Left renal cortex interstitium (tissue), 4 donors: ENCODE results near the gene GATC. TPM values are rescaled to one million over a fixed set of nuclear protein-coding genes. Genes with fewer than 3 reads are reported as not detected.
A peak's percentile ranks its signal among the peaks of the same experiment; 100 is the strongest.
"Not testable (repeated sequence)": the region's sequence is repeated elsewhere in the genome, so short reads cannot be mapped to it uniquely, and the experiment has no call there.

Experiments
- DNase-seq, 4 donors: peaks; one replicate each; pipeline ENCODE4 v3.0.0-alpha.2; 2013; ENCODE audit warnings: low read depth in 4 of 4, low spot score in 2 of 4, missing footprints in 1 of 4
- polyA plus RNA-seq, 4 donors: library from polyadenylated mRNA; unstranded; fragments of 120-200 nt; gene quantifications; one replicate each; pipeline ENCODE4 v1.2.1, GENCODE V29; 2013; ENCODE audit not compliant: insufficient read length in 4 of 4

Gene GATC
- polyA plus RNA-seq, 4 donors = 30.5 to 36.9 (median 33.6) TPM

DNA sequence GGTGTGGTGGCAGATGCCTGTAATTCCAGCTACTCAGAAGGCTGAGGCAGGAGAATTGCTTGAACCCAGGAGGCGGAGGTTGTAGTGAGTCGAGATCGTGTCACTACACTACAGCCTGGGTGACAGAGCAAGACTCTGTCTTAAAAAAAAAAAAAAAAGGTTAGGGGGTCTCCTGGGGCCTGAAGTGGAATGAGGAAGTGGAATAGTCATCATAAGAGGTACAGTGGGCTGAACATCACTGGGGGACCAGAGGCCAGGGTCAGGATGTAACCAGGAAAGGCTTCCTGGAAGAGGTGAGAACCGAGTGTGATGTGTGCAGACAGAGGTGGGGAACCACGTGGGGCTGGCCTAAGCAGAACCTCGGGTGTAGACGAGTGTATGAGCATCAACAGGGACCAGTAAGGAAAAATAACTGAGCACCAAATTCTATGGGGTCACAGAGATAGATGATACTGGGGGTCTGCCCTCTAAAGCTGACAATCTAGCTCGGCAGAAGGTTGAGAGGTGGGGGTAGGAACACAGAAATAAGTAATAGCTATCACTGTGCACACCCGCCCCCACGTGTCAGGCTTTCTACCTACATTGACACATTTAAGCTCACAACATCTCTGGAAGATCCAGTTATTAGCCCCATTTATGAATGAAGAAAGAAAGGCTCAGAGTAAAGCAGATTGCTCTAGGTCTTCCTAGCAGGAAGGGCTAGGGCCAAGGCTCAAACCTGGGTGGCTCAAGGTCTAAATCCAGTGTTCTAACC is 13.3 kb upstream of the GATC start:
- DNase-seq = no peak

DNA sequence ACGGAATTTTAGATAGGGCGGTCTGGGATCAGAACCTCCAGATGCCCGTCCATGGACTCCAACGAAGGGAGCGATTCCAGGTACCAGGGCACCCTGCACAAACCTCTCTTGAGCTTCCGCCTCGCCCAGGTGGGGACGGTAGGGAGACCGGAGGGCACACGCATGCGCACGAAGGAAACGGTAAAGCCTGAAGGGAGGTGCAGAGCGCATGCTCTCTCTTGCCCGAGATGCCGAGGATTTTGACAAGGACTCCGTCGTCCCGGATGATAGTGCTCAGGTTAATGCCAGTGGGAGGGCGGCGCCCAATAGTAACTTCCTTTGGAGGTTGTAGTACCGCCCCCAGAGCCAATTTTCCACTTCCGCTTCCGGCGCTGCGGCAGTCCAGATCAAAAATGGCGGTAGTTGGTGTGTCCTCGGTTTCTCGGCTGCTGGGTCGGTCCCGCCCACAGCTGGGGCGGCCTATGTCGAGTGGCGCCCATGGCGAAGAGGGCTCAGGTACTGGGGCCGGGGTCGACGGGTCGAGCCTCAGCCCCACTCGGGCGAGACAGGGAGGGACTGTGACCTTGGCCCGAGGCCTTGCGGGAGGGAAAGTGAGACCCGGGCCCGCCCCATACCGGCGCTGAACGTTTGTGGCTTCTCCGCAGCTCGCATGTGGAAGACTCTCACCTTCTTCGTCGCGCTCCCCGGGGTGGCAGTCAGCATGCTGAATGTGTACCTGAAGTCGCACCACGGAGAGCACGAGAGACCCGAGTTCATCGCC is 8.3 kb upstream of the GATC start, which contains the start of gene COX6A1:
Gene COX6A1 (plus strand): TSS at position 379 of the 760 bp plus-strand sequence. CDS start 14 bp downstream, at position 393.
- peak; percentile 69 to 92 (median 88) for DNase-seq

DNA sequence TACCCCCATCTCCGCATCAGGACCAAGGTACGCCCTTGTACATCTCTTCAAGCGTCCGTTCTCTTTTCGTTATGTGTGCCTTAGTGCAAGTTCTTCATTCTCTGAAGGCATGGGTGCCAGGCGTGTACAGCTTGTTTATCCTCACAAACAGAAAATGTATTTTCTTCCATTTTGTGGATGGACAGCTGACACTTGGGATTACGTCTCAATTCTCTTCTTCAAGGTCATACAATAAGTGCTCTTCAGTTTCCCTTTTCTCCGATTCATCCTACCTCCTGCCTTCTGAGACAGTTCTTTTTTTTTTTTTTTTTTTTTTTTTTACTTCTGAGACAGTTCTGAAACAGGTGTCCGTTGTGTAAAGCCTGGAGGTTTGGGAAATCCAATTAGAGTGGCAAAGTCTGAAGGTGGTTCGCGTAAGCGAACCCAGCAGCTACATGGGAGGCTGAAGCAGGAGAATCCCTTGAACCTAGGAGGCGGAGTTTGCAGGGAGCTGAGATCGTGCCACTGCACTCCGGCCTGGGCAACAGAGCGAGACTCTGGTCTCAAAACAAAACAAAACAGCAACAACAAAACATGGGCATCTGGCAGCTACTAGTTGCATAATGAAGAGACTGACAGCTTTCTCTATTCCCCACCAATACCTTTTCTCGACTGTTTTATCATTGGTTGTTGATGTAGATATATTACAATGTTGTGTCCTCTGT is 7.6 kb upstream of the GATC start:
- no peak for DNase-seq

DNA sequence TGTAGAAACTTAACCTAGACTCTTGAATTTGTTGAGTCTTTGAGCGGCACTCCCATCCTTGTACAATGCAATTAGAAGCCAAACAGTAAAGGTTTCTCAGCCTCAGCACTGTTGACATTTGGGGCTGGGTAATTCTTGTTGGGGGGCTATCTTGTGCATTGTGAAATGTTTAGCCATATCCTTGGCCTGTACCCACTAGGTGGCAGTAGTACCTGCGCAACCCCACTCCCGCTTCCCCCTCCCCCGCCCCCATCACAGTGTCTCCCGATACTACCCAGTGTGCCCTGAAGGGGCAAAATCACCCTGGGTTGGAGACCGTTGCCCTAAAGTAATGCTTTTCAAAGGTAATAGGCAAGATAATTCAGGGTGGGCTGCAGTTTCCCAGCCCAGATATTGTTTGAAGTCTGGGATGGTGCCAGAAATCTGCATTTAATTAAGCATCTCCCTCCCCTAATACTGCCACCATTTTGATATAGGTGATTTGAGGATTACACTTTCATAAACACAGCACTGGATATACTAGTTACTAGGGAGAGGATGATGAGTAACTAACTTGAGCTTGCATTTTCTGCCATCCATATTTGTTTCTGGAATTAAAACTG is 6.5 kb upstream of the GATC start:
- peak in 1 of 4 donors; percentile 21 for DNase-seq

DNA sequence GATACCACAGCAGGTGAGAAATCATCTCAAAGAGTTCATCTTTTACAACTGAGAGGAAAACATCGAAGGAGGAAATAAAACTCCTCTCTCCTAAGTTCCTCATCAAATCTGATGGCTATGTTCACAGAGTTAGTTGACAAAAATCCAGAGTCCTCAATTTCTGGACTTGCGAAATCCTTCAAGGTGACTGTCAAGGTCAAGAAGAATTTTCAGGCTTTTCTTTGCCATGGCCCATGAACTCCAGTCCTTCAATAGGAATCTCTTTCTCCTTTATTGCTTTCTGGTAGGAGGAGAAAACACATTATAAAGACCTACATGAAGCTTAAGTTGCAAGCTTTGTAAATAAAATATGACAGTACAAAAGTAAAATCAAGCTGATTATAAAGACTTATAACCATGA is 1.6 kb upstream of the GATC start:
- no peak for DNase-seq

DNA sequence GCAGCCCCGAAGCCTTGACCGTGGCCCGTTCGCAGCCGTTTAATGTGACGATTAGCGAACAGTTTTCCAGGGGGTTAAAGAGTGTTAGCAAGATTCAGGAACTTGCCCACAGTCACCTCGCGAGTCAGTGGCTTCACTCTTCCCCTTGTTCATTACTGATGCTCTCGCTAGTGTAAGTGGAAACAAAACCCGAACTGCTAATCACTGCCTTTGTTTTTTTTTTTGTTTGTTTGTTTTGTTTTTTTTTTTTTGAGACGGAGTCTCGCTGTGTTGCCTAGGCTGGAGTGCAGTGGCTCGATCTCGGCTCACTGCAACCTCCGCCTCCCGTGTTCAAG is 567 bp downstream of the GATC start:
- not testable (repeated sequence) for DNase-seq

DNA sequence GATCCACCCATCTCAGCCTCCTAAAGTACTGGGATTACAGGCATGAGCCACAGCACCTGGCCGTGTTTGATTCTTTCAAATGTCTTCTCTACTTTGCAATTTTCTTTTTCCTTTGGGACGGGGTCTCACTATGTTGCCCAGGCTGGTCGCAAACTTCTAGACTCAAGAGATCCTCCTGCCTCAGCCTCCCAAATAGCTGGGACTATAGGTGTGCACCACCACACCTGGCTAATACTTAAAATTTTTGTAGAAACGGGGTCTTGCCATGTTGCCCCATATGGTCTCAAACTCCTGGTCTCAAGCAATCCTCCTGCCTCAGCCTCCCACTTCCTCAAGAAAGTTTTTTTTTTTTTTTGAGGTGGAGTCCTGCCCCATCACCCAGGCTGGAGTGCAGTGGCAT is 1.7 kb downstream of the GATC start:
- no peak for DNase-seq

DNA sequence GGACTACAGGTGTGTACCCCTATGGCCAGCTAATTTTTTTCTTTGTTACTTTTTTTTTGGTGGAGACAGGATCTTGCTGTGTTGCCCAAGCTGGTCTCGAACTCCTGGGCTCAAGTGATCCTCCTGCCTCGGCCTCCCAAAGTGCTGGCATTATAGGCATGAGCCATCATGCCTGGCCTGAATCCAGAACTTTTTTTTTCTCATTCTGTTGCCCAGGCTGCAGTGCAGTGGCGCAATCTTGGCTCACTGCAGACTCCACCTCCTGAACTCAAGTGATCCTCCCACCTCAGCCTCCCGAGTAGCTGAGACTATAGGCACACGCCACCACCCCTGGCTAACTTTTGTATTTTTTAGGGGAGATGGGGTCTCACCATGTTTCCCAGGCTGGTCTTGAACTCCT is 6.3 kb downstream of the GATC start:
- not testable (repeated sequence) for DNase-seq

DNA sequence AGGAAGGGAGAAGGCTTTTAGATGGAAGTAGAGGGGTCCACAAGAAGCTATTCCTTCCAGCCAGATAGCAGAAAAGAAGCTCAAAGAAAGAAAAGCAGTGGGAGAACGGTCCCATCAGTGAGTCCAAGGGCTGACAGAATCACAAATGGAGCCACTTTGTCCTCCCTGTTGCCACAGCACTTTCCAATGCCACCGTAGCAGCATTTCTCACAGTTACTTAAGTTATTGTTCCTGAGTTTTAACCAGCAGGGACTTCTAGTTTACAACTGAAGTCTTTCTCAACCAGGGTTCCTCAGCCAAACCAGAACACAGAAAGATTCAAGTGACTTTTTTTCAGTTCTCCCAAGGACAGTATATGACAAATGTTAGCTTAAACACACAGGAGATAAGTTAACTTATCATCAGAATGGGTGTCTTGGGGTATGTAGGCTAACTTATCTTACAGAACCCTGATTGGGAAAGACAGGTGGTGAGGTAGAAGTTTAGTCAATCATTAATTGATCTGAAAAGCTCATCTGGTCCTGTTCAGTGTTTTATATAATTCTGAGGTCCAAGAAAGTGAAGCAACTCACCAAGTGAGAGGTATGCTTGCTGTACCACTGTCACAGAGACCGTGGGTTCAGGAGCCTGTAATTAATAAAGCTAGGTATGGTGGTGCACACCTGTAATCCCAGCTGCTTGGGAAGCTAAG is 7.0 kb downstream of the GATC start:
- DNase-seq = no peak

DNA sequence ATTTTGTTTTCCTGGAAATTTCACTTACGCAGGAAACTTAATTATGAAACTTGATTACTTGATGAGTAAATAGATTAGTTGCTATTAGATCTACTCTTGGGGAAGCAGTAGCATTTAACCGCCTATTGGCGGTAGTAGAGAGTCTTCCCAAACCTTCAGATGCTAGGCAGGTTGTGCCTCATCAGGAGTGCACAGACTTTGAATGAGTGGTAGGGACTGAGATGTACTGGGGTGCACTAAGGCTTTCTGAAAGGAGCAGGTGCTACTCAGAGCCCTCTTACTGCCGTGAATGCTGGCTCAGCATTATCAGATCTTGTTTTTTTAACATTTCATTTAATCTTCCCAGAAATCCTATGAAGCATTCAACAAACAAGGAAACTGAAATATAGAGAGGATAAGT is 7.7 kb downstream of the GATC start:
- no peak for DNase-seq

DNA sequence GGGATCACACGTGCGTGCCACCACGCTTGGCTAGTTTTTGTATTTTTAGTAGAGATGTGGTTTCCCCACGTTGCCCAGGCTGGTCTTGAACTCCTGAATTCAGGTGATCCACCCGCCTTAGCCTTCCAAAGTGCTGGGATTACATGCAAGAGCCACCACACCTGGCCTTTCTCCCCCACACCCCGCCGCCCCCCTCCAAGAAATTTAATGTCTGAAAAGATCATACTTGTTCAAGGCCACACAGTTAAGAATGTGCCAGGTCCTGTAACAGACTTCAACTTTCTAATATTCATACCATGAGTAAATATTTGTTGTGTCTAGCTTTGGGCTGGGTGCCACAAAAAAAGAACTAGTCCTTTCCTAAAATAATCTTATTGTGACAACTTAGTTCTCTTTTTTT is 9.1 kb downstream of the GATC start:
- no peak for DNase-seq

DNA sequence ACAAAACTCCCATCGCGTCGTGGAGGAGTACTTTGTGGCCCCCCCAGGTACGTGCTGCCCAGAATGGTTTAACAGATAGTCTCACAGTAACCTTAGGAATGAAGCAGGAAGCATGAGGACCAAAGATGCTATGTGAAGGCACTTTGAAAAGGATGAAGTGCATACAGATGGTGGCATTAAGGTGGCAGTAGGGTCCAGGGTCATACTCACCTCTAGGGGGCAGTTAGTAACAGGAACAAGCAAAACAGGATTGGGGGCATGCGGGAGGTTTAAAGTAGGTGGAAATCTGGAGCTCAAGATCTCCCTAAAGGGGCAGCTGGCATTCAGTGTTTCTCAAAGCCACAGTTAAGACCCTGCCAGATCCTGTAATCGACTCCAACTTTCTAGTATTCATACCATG is 10.9 kb downstream of the GATC start:
- no peak for DNase-seq

DNA sequence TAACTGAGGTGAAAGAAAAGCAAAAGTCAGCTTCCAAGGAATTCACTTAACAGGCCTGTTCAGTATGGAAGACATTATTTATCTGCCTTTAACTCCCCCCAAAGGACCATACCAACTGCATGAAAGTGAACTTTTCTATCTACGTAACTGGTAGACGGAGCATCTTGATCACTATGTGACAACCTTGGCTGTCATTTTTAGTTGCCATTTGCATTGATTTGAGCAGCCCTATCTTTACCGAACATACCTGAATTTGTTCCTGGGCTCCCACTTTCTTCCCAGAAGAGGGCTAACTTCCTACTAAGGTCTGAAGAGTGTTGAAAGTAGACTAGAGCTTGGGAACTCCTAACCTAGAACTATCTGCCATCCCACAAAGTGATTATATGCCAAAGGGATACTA is 13.9 kb downstream of the GATC start:
- no peak for DNase-seq

DNA sequence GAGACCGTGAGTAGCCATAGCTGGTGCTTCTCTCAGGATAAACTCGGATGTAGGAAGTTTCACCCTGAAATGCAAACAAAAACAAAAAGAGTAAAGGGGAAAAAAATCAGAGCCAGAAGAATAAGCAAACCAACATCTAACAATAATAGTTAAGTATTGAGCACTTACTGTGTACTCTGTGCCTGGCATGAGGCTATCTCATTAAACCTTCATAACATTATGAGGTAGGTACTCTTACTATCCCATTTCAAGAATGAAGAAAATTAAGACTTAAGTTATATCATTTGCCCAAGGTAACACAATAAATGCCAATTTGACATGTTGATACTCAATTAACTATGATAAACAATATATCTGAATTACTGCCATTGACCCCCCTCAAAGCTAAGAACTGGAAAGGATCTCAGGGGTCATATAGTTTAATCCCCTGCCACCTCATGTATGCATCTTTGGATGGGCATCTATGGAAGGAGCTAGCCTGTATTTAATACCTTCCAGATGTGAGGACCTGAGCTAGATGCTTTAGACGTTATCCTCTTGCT is 15.9 kb downstream of the GATC start:
- DNase-seq = no peak

DNA sequence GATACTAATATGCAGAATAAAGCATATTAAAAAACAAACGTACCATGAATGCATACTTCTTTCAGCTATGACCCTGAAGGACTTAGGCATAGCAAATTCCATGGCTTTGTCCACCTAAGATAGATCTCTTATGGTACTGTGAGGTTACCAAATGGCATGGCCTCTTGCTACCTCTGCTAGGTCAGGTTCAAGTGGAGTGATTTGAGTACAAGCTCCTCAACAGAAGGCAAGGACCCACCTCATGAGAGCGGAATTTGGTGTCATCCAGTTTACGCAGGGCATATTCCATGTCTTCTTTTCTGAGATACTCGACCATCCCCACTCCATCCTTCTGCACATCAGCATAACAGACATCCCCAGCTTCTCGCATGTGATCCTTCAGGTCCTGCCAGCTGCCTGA is 17.5 kb downstream of the GATC start:
- no peak for DNase-seq

DNA sequence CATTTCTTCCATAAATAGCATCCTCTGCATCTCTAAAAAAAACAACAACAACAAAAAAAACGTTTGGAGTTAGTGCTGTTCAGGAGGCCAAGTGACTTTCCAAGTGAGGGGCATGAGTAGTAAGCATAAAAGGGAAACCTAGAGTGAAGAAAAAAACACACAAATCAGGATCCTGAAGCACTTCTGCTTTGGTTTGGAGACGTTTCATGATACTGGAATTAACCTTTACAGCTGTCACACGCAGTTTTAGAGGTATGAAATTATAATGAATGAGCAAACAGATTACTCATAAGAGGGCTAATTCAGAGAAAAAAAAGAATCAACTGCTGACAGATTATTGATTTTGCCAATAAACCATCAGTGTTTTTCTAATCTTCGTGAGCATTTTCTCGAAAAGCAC is 19.5 kb downstream of the GATC start:
- no peak for DNase-seq

DNA sequence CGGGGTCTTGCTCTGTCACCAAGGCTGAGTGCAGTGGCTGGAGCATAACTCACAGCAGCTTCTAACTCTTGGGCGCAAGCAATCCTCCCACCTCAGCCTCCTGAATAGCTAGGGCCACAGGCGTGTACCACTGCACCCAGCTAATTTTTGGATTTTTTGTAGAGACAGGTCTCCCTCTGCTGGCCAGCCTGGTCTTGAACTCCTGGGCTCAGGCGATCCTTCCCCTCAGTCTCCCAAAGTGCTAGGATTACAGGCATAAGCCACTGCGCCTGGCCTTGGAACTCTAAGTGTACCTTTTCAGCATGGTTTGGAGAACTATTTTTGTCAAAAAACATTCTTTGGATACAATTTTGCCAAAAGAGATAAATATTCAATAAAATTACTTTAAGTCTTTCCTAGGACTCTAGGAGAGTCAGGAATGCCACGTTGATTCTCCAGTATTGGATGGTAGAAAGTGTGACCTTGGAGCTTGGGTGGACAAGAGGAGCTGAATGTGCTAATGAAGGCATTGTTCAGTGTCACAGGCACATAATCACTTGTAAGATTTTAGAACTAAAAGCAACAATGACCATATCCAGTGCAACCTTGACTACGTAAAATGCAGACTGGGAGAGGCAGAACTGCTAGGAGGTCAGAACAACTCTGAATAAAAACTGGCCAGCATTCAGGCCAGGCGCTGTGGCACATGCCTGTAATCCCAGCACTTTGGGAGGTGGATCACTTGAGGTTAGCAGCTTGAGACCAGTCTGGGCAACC is 20.5 kb downstream of the GATC start:
- DNase-seq = no peak

DNA sequence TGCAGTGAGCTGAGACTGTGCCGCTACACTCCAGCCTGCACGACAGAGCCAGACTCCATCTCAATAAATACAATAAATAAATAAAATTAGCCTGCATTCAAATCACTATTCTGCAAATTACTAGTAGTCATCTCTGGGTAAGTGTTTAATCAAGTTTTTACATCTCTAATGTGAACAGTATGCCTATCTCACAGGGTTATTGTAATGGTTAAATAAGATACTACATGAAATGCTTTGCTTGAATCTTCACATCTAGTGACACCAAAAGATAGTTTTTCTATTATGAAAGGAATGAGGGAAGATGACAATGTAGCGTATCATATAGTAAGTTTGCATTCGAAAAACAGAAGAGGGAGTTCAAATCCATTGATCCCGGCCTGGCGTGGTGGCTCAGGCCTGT is 21.2 kb downstream of the GATC start:
- no peak for DNase-seq

DNA sequence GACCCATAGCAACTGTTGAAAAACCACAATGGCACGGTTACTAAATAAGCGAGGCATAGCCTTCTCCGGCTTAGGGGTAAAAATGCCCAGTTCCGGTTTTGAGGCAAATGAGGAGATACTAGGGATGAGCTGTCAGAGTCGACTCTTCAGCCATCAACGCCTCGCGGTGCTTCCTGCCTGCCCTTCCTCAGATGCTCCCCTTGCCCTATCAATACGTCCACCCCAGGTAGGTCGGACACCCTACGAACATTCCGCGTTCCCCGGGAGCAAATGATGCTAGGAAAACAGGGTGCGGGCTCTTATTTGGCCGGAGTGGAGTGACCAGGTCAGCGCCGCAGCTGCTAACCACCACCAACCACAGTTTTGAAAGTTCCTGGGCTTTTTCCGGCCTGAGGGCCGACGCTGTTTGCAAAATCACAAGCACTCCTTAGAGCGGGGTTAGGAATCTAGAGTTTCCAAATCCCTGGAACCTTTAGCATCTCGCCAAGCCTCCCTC is 22.1 kb downstream of the GATC start:
- peak in 1 of 4 donors; percentile 35 for DNase-seq
